Prostate gland (tissue), 2 donors: ENCODE data around the gene AFF2.

Experiments used
- POLR2A ChIP-seq: fragments of 450-650 bp; IDR thresholded peaks from one replicate; pipeline ENCODE4 v1.6.1; 2016; ENCODE audit warnings: antibody characterized with exemption, mild to moderate bottlenecking
- POLR2AphosphoS5 ChIP-seq: sonication (generic); formaldehyde crosslinking; IDR thresholded peaks from one replicate; pipeline ENCODE4 v1.6.1; 2017; ENCODE audit warnings: antibody characterized with exemption
- TF ChIP-seq, protein P1 (sequence below), 4 experiments: fragments of 200-600 bp in 2 of 4; fragments of 450-650 bp in 2 of 4; sonication (generic) in 2 of 4; IDR thresholded peaks; 1 replicate in 3 of 4; 2 replicates in 1 of 4; pipeline ENCODE4 v1.5.1; 2016 to 2019; ENCODE audit warnings: antibody characterized with exemption in 4 of 4, mild to moderate bottlenecking in 2 of 4, moderate library complexity in 2 of 4

DNA sequence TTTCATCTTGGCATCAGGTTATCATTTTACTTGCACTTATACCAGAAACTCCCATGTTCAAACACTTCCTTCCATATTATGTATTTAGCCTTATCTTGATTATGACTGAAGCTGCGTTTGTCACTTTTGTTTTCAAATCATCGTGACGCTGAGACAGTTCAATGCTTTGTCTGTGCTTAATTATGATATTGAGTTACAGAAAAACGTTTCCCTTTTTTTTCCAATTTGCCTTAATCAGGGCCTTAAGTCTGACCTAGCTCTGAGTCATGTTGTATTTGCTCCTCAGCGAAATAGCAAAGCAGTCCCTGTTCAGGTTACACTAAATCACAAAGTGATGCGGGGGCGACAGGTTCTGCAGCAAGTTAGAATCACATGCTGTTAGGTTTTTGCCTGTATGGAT, 254.7 kb downstream of the AFF2 start:
- no peak for TF ChIP-seq POLR2A
- no peak for TF ChIP-seq POLR2AphosphoS5
- TF ChIP-seq, protein P1, sequence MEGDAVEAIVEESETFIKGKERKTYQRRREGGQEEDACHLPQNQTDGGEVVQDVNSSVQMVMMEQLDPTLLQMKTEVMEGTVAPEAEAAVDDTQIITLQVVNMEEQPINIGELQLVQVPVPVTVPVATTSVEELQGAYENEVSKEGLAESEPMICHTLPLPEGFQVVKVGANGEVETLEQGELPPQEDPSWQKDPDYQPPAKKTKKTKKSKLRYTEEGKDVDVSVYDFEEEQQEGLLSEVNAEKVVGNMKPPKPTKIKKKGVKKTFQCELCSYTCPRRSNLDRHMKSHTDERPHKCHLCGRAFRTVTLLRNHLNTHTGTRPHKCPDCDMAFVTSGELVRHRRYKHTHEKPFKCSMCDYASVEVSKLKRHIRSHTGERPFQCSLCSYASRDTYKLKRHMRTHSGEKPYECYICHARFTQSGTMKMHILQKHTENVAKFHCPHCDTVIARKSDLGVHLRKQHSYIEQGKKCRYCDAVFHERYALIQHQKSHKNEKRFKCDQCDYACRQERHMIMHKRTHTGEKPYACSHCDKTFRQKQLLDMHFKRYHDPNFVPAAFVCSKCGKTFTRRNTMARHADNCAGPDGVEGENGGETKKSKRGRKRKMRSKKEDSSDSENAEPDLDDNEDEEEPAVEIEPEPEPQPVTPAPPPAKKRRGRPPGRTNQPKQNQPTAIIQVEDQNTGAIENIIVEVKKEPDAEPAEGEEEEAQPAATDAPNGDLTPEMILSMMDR (IDR thresholded peaks at IDR 0.05) = no peak
